HG03575 (cell line): ENCODE measurements around the gene ANP32E.

Source experiments
- ATAC-seq: cut with Tn5 transposase; IDR thresholded peaks from one replicate; pipeline ENCODE4 v1.9.1; 2021; ENCODE audit not compliant: unreplicated experiment, insufficient number of reproducible peaks, low FRiP score; ENCODE audit errors: extremely low read depth

Gene ANP32E

DNA sequence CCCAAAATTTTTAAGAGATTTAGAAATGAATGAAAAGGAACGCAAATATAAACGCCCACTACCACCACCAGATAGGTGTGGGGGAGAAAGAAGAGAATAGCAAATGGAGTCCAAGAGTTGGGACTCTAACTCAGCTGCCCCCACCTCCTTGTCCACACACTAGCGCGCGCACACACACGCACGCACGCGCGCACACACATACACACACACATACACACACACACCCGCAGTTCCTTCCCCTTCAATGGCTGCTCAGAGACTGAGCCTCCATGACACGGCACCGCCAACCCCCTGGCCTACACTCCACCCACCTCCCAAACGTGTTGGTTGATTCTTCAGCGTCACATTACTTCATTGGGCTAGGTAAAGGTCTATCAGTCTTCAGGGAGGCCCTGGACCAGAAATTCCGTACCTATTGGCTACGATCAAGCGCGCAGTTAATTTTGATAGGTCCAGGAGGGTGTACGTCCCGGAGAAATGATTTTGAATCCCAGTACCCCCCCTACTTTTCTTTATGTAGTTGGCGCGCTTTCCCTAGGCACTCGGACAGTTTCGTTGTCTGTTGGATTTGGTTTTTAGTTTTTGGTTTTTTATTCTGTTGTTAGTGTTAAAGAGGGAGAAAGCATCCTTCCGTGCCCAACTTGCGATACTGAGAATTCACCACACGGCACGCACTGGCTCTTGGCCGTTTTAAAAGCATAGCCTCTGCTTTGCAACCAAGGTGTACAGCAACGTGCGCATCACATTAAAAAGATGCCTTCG, at the start of gene ANP32E:
TSS of gene ANP32E (minus strand) at position 261 of the 762 bp plus-strand sequence. CDS start 326 bp downstream, outside the sequence.
- peak; percentile 62 for ATAC-seq

DNA sequence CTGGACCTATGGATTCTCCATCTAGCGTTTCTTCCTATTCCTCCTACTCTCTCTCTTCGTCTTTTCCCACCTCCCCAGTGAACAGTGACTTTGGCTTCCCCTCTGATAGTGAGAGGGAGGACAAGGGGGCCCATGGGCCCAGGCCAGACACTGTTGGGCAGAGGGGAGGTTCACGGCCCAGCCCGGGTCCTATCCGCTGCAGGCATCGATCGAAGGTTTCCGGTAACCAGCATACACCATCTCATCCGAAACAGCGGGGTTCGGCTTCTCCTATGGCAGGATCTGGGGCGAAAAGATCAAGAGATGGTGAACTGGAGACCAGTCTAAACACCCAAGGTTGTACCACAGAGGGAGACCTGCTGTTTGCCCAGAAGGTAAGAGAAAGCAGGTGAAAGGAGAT, 47.3 kb upstream of the ANP32E start:
- ATAC-seq: no peak

DNA sequence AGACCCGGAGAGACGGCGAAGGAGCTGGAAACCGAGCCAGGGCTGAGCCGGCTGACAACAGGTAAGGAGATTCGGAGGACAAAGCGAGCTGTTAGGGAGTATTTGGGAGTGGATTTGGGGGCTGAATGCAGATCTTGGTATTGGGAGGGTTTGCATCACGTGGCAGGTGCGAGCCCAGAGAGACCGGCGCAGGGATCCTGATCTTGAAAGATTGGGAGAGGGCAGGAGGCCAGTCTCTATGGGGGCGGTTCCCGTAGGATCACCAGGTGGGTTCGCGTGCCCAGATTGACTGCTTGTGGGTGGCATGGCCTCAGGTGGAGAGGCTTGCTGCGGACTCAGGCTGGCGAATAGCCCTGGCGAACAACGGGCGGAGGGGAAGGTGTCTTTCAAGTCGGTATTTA, 46.6 kb upstream of the ANP32E start:
- ATAC-seq: no peak

DNA sequence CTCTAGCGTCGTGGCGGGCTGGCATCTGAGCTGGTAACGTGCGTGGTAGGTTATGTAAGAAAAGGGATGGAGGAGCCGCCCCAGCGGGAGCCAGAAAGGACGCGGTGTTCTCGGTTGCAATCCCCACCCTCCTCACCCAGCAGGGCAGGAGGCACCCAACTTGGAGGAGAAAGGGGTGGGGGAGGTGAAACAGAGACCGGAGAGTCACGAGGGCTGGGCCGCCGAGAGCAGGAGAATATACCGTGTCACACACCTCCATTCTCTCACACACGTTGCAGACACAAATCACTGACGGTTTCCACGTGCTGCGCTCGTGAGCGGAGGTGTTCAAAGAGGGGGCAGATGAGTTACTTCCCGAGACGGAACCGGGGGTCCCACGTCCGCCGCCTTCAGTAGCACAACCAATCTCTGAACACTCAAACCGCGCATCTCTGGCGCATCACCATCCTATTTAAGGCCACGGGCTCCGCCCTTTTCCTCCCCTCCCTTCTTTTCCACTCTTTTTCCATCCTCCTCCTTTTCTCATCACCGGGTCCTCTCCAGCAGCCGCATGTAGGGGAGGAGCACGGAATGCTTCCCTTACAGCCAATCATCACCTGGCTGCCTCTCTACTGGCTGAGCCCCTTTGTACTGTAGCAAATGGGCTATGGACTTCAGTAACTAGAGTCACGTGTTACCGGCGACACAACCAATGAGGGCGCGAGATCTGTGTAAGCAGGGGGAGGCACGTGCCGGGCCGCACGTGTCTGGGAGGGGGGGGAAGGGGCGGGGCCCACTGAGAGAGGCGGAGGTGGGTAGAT, 46.0 kb upstream of the ANP32E start, which contains the start of gene CIART:
TSS of gene CIART (plus strand) at position 797 of the 800 bp plus-strand sequence. CDS start 714 bp downstream, outside the sequence.
- ATAC-seq: no peak

- ATAC-seq: no peak
Observed at GRCh38 chr1:150281221-150281757, 45.4 kb upstream of the ANP32E start.

GRCh38 chr1:150280138-150280707, 44.3 kb upstream of the ANP32E start:
- no peak for ATAC-seq

DNA sequence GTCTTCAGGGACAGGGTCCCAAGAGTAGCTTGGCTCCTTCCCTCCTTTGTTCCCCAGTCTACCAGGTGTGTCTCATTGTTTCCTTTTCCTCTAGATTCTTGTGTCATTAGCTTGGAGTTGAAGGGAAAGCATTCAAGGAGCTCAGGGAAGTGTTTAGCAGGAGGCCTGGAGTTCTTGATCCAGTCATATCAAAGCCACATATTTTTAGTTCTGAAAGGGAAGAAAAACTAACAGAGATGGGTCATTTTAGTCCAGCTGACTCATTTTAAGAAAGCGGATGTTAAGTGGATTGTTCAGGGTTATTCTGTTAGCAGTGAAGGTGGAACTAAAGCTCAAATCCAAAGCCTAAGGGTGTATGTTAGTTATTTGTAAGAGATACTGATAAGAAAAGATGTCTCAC, 37.4 kb upstream of the ANP32E start:
- no peak for ATAC-seq

DNA sequence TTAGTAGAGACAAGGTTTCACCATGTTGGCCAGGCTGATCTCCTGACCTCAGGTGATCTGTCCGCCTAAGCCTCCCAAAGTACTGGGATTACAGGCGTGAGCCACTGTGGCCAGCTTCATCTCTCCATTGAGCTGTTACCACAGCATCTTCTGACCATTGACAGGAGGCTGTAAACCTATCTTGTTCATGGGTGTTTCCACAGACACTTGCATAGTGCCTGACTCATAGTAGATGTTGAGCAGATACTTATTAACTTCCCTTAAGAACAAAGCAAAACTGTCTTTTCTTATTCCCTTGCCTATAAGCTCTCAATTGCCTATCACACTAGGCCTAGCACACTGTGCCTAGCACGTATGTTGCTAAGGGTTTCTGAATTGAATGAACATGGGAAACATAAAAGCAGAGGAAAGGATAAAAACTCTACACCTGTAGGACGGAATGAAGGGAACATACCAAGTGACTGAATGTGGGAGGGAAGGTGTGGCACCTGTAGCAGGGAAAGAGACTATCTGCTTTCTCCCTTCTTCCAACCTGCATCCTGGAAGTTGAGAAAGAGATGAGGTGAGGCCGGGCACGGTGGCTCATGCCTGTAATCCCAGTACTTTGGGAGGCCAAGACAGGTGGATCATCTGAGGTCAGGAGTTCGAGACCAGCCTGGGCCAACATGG, 35.5 kb upstream of the ANP32E start:
- no peak for ATAC-seq

DNA sequence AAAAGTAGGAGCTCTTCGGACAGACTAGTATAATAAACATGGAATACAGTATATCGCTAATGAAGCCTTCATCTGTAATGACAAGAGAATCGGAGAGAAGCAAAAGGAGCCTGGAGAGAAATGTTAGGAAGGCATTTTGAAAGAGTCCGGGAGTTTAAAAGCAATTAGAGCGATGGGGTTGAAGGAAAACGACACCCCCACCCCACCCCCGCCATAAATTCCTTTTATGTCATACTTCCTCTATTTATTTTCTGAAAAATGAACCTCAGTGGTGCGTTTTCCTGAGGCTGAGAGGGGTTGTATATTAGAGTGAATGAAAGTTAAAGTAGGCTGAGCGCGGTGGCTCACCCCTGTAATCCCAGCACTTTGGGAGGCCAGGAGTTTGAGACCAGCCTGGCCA, 33.5 kb upstream of the ANP32E start:
- no peak for ATAC-seq

GRCh38 chr1:150268705-150269403, 32.9 kb upstream of the ANP32E start, which contains the start of gene APH1A:
Gene APH1A (minus strand): TSS chr1:150269016. CDS start chr1:150268810, 206 bp downstream.
- ATAC-seq: no peak

DNA sequence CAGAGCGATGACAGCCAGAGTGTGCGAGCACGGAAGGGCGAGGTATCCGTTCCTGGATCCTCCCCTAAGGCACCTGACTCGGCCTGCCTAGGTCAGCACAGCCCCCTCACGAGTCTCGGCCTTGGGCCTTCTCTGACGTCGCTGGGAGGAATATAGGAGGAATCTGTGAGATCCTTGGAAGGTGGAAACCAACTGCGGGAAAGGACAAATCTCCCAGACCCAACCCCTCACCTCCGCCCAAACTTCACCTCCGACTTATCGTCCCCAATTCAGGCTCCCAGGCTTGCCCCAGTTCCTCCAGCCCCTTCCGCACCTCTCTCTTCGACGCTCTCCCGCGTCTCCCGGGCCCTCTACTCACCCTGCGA, 32.4 kb upstream of the ANP32E start:
- no peak for ATAC-seq

GRCh38 chr1:150267896-150268295, 32.0 kb upstream of the ANP32E start:
- ATAC-seq: no peak

DNA sequence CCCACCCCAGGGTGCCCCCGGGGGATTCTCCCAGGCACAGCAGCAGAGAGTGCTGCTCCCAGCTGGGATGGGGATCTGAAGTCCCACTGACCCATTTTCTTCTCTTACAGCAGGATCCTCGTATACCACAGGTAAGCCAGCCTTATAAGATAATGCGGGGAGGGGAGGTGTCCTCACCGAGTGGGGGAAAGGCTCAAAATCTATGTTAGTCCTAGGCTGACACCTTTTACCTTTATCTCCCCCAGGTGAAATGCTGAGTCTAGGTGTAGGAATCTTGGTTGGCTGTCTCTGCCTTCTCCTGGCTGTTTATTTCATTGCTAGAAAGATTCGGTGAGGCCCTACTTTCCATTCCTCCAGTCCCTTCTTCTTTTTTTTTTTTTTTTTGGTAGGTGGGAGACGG, 27.6 kb upstream of the ANP32E start:
- ATAC-seq: no peak

- no peak for ATAC-seq
Observed at GRCh38 chr1:150262388-150263320, 26.7 kb upstream of the ANP32E start.

GRCh38 chr1:150261367-150261766, 25.5 kb upstream of the ANP32E start:
- no peak for ATAC-seq

- no peak for ATAC-seq
Observed at GRCh38 chr1:150259758-150260669, 24.1 kb upstream of the ANP32E start.

GRCh38 chr1:150259217-150259616, 23.3 kb upstream of the ANP32E start:
- no peak for ATAC-seq
